ENCODE data around the gene MTOR.
A peak's percentile ranks its signal among the peaks of the same experiment; 100 is the strongest.

Gene MTOR

GRCh38 chr1:11281518-11282331, 19.4 kb upstream of the MTOR start:
- TF ChIP-seq, protein P1, sequence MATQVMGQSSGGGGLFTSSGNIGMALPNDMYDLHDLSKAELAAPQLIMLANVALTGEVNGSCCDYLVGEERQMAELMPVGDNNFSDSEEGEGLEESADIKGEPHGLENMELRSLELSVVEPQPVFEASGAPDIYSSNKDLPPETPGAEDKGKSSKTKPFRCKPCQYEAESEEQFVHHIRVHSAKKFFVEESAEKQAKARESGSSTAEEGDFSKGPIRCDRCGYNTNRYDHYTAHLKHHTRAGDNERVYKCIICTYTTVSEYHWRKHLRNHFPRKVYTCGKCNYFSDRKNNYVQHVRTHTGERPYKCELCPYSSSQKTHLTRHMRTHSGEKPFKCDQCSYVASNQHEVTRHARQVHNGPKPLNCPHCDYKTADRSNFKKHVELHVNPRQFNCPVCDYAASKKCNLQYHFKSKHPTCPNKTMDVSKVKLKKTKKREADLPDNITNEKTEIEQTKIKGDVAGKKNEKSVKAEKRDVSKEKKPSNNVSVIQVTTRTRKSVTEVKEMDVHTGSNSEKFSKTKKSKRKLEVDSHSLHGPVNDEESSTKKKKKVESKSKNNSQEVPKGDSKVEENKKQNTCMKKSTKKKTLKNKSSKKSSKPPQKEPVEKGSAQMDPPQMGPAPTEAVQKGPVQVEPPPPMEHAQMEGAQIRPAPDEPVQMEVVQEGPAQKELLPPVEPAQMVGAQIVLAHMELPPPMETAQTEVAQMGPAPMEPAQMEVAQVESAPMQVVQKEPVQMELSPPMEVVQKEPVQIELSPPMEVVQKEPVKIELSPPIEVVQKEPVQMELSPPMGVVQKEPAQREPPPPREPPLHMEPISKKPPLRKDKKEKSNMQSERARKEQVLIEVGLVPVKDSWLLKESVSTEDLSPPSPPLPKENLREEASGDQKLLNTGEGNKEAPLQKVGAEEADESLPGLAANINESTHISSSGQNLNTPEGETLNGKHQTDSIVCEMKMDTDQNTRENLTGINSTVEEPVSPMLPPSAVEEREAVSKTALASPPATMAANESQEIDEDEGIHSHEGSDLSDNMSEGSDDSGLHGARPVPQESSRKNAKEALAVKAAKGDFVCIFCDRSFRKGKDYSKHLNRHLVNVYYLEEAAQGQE (IDR thresholded peaks at IDR 0.05; ENCODE audit: insufficient read depth in 1 of 2, low read depth in 2 of 2, low read length in 2 of 2), result no peak
- TF ChIP-seq TAF1 (IDR thresholded peaks at IDR 0.05; ENCODE audit: borderline replicate concordance, insufficient read depth, low read length) (no peak), POLR2AphosphoS5 (IDR thresholded peaks at IDR 0.05; ENCODE audit: low read depth, low read length) (no peak), SIN3A (IDR thresholded peaks at IDR 0.05; ENCODE audit: borderline replicate concordance, insufficient read depth, low read length) (no peak), FOXP2 (optimal IDR thresholded peaks at IDR 0.05; ENCODE audit: borderline replicate concordance, extremely low read depth, extremely low read length, insufficient read depth) (no peak)

DNA sequence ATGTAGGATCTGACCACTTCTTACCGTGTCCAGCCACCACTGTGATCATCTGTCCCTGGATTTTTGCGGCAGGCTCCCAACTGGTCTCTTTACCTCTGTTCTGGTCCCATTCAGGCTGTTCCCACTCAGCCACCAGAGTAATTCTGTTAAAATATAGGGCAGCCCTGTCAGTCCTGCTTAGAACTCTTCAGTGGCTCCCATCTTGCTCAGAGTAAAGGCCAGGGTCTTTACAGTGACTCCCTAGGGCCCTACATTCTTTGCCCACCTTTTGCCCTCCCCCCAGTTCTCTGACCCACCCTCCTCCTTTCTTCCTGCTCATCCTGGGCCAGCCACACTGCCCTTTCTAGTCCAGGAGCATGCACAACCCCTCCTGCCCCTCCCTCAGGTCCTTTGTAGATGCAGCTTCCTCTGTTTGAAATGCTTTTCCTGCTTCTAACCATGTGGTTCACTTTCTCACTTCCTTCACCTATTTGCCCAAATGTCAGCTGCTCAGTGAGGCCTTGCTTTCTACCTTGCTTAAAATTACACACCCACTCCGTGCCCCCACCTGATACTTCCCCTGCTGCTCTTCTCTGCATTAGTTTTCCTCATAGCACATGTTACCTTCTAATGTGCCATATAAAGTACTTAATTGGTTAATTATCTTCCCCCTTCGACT, 18.5 kb upstream of the MTOR start:
- TF ChIP-seq FOXP2 (optimal IDR thresholded peaks at IDR 0.05; ENCODE audit: borderline replicate concordance, extremely low read depth, extremely low read length, insufficient read depth), result no peak
- TF ChIP-seq, protein P1 (IDR thresholded peaks at IDR 0.05; ENCODE audit: insufficient read depth in 1 of 2, low read depth in 2 of 2, low read length in 2 of 2), result 0 out of 4 replicates have a peak, but pooled peaks of 1 of the 2 experiments have one; percentile 25
- TF ChIP-seq SIN3A (IDR thresholded peaks at IDR 0.05; ENCODE audit: borderline replicate concordance, insufficient read depth, low read length), result no peak
- TF ChIP-seq POLR2AphosphoS5 (IDR thresholded peaks at IDR 0.05; ENCODE audit: low read depth, low read length), result no peak
- no peak for TF ChIP-seq TAF1 (IDR thresholded peaks at IDR 0.05; ENCODE audit: borderline replicate concordance, insufficient read depth, low read length)

- TF ChIP-seq, protein P1 (IDR thresholded peaks at IDR 0.05; ENCODE audit: insufficient read depth in 1 of 2, low read depth in 2 of 2, low read length in 2 of 2), result no peak
- TF ChIP-seq TAF1 (IDR thresholded peaks at IDR 0.05; ENCODE audit: borderline replicate concordance, insufficient read depth, low read length) (no peak), FOXP2 (optimal IDR thresholded peaks at IDR 0.05; ENCODE audit: borderline replicate concordance, extremely low read depth, extremely low read length, insufficient read depth) (no peak), POLR2AphosphoS5 (IDR thresholded peaks at IDR 0.05; ENCODE audit: low read depth, low read length) (no peak), SIN3A (IDR thresholded peaks at IDR 0.05; ENCODE audit: borderline replicate concordance, insufficient read depth, low read length) (no peak)
These were observed 17.3 kb upstream of the MTOR start for GRCh38 chr1:11279630-11280029.

- TF ChIP-seq POLR2AphosphoS5 (IDR thresholded peaks at IDR 0.05; ENCODE audit: low read depth, low read length) (no peak), TAF1 (IDR thresholded peaks at IDR 0.05; ENCODE audit: borderline replicate concordance, insufficient read depth, low read length) (no peak), SIN3A (IDR thresholded peaks at IDR 0.05; ENCODE audit: borderline replicate concordance, insufficient read depth, low read length) (no peak), FOXP2 (optimal IDR thresholded peaks at IDR 0.05; ENCODE audit: borderline replicate concordance, extremely low read depth, extremely low read length, insufficient read depth) (no peak)
- TF ChIP-seq, protein P1 (IDR thresholded peaks at IDR 0.05; ENCODE audit: insufficient read depth in 1 of 2, low read depth in 2 of 2, low read length in 2 of 2), result no peak
These were observed 16.8 kb upstream of the MTOR start for GRCh38 chr1:11279152-11279551.

Data from PFSK-1 (cell line).